Activated T-cell treated with anti-CD3 and anti-CD28 coated beads, Interleukin-2, amount 50 U/mL, for 72 hours (primary cell): ENCODE data around the gene CPVL. TPM values are rescaled to one million over a fixed set of nuclear protein-coding genes. Genes with fewer than 3 reads are reported as not detected.

Experiments
- ATAC-seq, 2 donors: fragments of 150-1000 bp; cut with Tn5 transposase; replicated peaks in 1 of 2; 2 replicates each; pipeline ENCODE4 v1.10.0; 2021; ENCODE audit warnings: moderate library complexity in 2 of 2, mild to moderate bottlenecking in 1 of 2
- DNase-seq, 2 donors: peaks; one replicate each; pipeline ENCODE4 v3.0.0; 2021 to 2022; ENCODE audit warnings: mixed read lengths in 1 of 2
- H3K27ac Mint-ChIP-seq: one replicate; pipeline ENCODE4 v1.8.0; 2022; ENCODE audit warnings: mild to moderate bottlenecking, moderate library complexity, mixed read lengths
- H3K27me3 Mint-ChIP-seq: one replicate; pipeline ENCODE4 v1.8.0; 2022; ENCODE audit warnings: low read depth, mixed read lengths
- H3K36me3 Mint-ChIP-seq, 2 donors: one replicate each; pipeline ENCODE4 v1.8.0; 2022; ENCODE audit warnings: mixed read lengths in 2 of 2, mild to moderate bottlenecking in 1 of 2; ENCODE audit not compliant: insufficient read depth in 2 of 2
- H3K4me1 Mint-ChIP-seq: one replicate; pipeline ENCODE4 v1.8.0; 2022; ENCODE audit warnings: low read depth, mixed read lengths
- H3K4me3 Mint-ChIP-seq, 2 donors: one replicate each; pipeline ENCODE4 v1.8.0; 2022; ENCODE audit warnings: mild to moderate bottlenecking in 2 of 2, mixed read lengths in 2 of 2, moderate library complexity in 2 of 2
- H3K9me3 Mint-ChIP-seq, 2 donors: one replicate each; pipeline ENCODE4 v1.8.0; 2022; ENCODE audit warnings: mixed read lengths in 2 of 2
- total RNA-seq, 2 donors: library from RNA; stranded (reverse); gene quantifications; one replicate each; pipeline ENCODE4 v1.2.3, GENCODE V29; 2022

Gene CPVL
- total RNA-seq, 2 donors from 2014 or later, result 0.51 TPM; not detected in 1

DNA sequence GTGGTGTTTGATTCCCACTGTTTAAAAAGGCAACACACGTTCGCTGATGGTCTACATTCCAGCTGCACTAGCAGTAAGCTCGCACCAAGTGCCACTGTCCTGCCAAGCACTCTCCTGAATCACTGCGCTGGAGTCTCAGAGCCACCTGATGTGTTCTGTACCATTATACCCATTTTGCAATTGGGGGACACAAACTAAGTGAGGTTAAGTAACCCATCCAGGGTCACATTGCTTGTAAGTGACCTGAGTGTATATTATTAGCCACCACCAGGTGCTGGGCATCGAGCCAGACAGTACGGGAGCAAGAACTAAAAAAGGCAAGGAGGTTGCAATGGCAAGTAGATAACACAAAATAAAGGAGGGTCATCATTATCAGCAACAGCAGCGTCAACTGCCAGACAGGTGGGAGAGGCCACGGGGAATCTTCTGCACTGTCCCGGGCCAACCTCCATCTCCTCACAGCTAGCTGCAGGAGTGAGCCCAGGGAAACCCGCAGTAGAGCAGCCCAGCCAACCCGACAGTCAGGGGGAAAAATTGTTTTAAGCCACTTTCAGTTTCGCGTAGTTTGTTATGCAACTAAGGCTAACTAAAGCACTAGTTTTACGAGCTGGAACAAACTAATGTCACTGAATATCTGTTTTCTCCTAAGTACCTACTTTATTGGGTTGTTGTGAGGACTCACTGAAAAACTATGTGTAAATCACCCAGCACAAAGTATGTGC lies 712 bp upstream of the CPVL start:
- H3K36me3 Mint-ChIP-seq, result no peaks in the 10 kb centered on the region
- peaks cover 5% of the 10 kb centered on the region for H3K4me1 Mint-ChIP-seq
- peaks cover 41% of the 10 kb centered on the region for H3K27me3 Mint-ChIP-seq
- H3K4me3 Mint-ChIP-seq, result peak overlapping the region; percentile 45 to 66
- ATAC-seq, result no peak
- no peaks in the 10 kb centered on the region for H3K9me3 Mint-ChIP-seq
- DNase-seq, result no peak
- H3K27ac Mint-ChIP-seq, result no peak overlapping the region

DNA sequence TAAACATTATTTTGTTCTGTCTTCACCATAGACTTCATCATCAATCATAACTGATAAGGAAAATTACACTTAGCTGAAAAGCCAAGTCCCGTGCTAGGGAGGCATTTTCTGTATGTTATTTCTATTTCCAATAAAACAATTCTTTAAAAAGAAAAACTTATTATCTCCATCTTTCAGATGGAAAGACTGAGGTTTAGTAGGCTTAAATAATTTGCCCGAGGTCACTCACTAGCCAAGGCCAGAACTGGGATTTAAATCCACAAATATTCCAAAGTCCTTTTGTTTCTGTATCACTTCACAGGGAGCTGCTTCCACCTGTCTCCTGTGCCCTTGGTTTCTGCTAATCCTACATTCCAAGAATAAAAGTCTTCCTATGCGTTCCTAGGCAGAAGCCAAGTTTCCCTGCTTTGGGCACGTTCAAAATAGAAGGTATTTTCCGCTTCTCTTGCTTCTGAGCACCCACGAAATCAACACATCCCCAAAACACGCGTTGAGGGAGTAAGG lies 732 bp downstream of the CPVL start:
- ATAC-seq (no peak), DNase-seq (no peak)
- Mint-ChIP-seq H3K4me1 (peaks cover 5% of the 10 kb centered on the region), H3K9me3 (no peaks in the 10 kb centered on the region), H3K36me3 (no peaks in the 10 kb centered on the region), H3K27ac (no peak overlapping the region), H3K27me3 (peaks cover 43% of the 10 kb centered on the region), H3K4me3 (peak overlapping the region in 1 of 2 donors; percentile 66)

- no peaks in the 10 kb centered on the region for H3K9me3 Mint-ChIP-seq
Measured at GRCh38 chr7:29143751-29144150, 2.6 kb downstream of the CPVL start.

DNA sequence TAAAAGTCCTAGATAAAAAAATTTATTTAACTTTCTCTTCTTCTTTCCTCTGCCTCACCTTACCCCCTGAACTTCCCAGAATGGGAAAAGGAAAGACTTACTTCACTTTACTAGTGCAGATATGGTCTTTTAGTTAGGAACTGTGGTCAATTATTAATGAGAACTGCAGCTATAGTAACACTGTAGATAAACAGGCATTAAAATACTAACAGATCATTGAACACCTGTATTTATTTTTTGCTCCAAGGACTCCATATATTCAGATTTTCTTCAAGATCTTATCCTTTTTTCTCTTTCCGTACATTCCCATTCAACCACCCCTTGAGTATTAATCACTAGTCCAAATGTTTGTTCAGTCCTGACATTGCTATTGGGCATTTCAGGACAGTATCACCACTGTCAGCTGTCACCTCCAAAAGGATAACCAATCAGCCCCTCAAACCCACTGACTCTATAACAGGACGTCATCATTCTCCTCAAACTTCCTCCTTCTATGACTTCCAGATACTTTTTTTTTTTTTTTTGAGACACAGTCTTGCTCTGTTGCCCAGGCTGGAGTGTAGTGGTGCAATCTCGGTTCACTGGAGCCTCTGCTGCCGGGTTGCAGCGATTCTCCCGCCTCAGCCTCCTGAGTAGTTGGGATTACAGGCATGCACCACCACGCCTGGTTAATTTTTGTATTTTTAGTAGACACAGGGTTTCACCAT lies 4.2 kb downstream of the CPVL start:
- Mint-ChIP-seq H3K27ac (no peak overlapping the region), H3K27me3 (peaks cover 31% of the 10 kb centered on the region), H3K4me1 (peaks cover 5% of the 10 kb centered on the region), H3K36me3 (no peaks in the 10 kb centered on the region), H3K9me3 (no peaks in the 10 kb centered on the region), H3K4me3 (no peak overlapping the region)
- ATAC-seq (no peak), DNase-seq (no peak)

More at GRCh38 chr7:29143751-29144150, 2.6 kb downstream of the CPVL start:
- Mint-ChIP-seq H3K36me3 (no peaks in the 10 kb centered on the region), H3K27ac (no peak overlapping the region), H3K27me3 (peaks cover 39% of the 10 kb centered on the region), H3K4me3 (no peak overlapping the region), H3K4me1 (peaks cover 5% of the 10 kb centered on the region)
- ATAC-seq (peak; percentile 34 to 58), DNase-seq (no peak)

DNA sequence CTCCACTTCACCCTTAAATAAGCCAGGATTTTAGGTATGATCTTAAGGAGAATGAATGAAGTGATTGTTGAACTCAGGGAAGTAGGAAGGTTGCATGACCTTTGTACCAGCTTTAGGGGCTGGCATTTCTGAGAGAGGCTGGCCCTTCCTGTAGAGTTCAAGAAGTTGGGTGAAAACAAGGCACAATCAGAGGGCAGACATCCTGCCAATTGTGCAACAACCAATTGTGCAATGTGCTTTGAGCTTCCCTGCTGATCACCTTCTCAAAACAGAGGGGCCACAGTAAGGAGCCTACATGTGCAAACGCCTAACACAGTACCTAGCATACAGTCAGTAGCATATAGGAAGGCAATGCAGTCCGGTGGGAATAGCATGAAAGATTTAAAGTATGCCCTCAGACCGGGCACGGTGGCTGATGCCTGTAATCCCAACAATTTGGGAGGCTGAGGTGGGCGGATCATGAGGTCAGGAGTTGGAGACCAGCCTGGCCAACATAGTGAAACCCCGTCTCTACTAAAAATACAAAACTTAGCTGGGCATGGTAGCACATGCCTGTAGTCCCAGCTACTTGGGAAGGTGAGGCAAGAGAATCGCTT lies 5.4 kb downstream of the CPVL start:
- H3K36me3 Mint-ChIP-seq, result no peaks in the 10 kb centered on the region
- DNase-seq (no peak), ATAC-seq (no peak)
- H3K9me3 Mint-ChIP-seq, result no peaks in the 10 kb centered on the region
- H3K4me3 Mint-ChIP-seq, result no peak overlapping the region
- peaks cover 19% of the 10 kb centered on the region for H3K27me3 Mint-ChIP-seq
- H3K27ac Mint-ChIP-seq, result no peak overlapping the region
- H3K4me1 Mint-ChIP-seq, result no peaks in the 10 kb centered on the region

DNA sequence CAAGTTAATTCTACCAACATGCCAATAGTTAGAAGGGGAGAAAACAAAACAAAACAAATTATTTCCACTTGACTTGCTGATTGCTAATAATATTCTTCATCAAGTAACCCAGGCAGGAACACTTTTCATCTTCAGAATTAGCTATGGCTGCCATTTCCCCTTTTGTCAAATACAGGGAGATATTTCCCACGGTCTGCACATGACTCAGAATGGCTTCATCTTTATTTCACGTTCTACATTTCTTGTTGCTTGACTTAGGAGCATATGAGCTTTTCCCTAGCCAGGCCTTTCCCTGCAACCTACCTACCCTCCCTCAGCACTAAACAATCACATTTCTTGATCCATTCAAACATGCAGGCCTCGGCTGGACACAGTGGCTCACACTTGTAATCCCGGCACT lies 6.5 kb downstream of the CPVL start:
- Mint-ChIP-seq H3K4me3 (no peak overlapping the region), H3K27me3 (peaks cover 15% of the 10 kb centered on the region), H3K4me1 (no peaks in the 10 kb centered on the region), H3K27ac (no peak overlapping the region), H3K9me3 (peaks cover 0 to 2% of the 10 kb centered on the region in 2 donors), H3K36me3 (no peaks in the 10 kb centered on the region)
- no peak for ATAC-seq
- DNase-seq, result no peak

DNA sequence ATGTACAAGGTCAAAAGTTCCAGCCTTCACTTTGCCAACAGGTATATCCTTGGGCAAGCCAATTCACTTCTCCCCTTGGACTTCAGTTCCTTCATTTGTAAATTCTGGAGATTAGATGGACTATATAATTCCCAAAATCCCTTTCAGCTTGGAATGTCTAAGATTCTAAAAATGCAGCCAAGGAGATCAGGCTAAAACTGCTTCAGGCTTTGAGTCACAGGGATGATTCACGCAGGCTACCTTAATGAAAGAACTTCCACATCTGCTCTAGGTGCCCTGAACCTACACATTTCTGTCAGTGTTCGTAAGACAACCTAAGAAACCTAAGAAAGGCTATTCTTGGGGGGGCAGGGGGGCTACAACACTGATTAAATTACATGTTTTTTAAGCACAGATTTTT lies 7.1 kb downstream of the CPVL start:
- ATAC-seq (no peak), DNase-seq (no peak)
- peaks cover 15% of the 10 kb centered on the region for H3K27me3 Mint-ChIP-seq
- H3K27ac Mint-ChIP-seq, result no peak overlapping the region
- H3K9me3 Mint-ChIP-seq, result peaks cover 0 to 2% of the 10 kb centered on the region in 2 donors
- no peaks in the 10 kb centered on the region for H3K4me1 Mint-ChIP-seq
- H3K36me3 Mint-ChIP-seq, result no peaks in the 10 kb centered on the region
- no peak overlapping the region for H3K4me3 Mint-ChIP-seq

- DNase-seq, result no peak
- ATAC-seq, result no peak
- Mint-ChIP-seq H3K36me3 (no peaks in the 10 kb centered on the region), H3K4me1 (no peaks in the 10 kb centered on the region), H3K9me3 (peaks cover 0 to 2% of the 10 kb centered on the region in 2 donors), H3K27me3 (peaks cover 19% of the 10 kb centered on the region), H3K27ac (no peak overlapping the region), H3K4me3 (no peak overlapping the region)
Measured at GRCh38 chr7:29138588-29138987, 7.7 kb downstream of the CPVL start.

- H3K27ac Mint-ChIP-seq, result peak overlapping the region; percentile 36
- peaks cover 8% of the 10 kb centered on the region for H3K27me3 Mint-ChIP-seq
- H3K4me3 Mint-ChIP-seq, result no peak overlapping the region
- H3K9me3 Mint-ChIP-seq, result peaks cover 0 to 2% of the 10 kb centered on the region in 2 donors
- H3K4me1 Mint-ChIP-seq, result no peaks in the 10 kb centered on the region
- DNase-seq, result no peak
- no peak for ATAC-seq
- H3K36me3 Mint-ChIP-seq, result no peaks in the 10 kb centered on the region
Measured at GRCh38 chr7:29135846-29136245, 10.5 kb downstream of the CPVL start.

DNA sequence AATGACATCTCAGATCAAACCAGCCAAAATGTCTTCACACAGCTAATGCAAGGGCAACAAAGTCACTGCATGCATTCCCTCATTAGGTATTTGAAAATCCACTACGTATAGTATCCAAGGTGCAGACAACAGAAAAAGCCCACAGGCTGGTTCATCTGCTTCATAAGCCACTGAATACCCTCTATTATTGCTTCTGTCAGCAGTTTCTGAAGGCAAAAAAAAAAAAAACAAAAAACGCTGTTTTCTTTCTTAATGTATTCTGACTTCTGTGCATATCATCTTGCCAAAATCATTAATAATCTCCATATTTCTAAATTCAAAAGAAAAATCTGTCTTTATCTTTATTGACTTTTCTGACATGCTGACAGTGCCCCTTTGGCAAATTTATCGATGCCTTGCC lies 13.4 kb downstream of the CPVL start:
- Mint-ChIP-seq H3K4me3 (no peak overlapping the region), H3K27me3 (peaks cover 14% of the 10 kb centered on the region), H3K27ac (no peak overlapping the region), H3K4me1 (no peaks in the 10 kb centered on the region), H3K36me3 (no peaks in the 10 kb centered on the region), H3K9me3 (peaks cover 0 to 2% of the 10 kb centered on the region in 2 donors)
- ATAC-seq (no peak), DNase-seq (no peak)

- H3K27ac Mint-ChIP-seq, result no peak overlapping the region
- H3K36me3 Mint-ChIP-seq, result no peaks in the 10 kb centered on the region
- no peak for ATAC-seq
- H3K27me3 Mint-ChIP-seq, result peaks cover 14% of the 10 kb centered on the region
- H3K4me3 Mint-ChIP-seq, result no peak overlapping the region
- peaks cover 0 to 2% of the 10 kb centered on the region in 2 donors for H3K9me3 Mint-ChIP-seq
- no peaks in the 10 kb centered on the region for H3K4me1 Mint-ChIP-seq
- no peak for DNase-seq
Measured at GRCh38 chr7:29131678-29132077, 14.7 kb downstream of the CPVL start.

DNA sequence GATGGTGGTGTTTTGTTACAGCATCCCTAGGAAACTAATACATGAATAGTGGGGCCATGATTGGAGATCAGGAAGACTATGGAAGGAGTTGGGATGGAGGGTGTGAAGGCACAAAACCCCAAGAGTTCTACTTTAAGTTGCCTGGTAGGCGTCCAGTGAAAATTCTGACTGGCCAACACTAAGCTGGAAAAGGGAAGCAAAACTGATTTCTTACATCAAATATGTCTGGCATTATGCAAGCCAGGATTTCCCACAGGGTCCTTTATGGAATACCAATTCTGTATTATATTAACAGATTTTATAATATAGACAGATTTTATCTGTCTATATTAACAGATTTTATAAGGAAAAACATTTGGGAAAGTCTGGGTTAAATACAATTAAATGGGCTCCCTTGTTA lies 16.2 kb downstream of the CPVL start:
- DNase-seq (no peak), ATAC-seq (no peak)
- Mint-ChIP-seq H3K27me3 (peaks cover 14% of the 10 kb centered on the region), H3K27ac (no peak overlapping the region), H3K4me3 (no peak overlapping the region), H3K36me3 (no peaks in the 10 kb centered on the region), H3K9me3 (no peaks in the 10 kb centered on the region), H3K4me1 (no peaks in the 10 kb centered on the region)

DNA sequence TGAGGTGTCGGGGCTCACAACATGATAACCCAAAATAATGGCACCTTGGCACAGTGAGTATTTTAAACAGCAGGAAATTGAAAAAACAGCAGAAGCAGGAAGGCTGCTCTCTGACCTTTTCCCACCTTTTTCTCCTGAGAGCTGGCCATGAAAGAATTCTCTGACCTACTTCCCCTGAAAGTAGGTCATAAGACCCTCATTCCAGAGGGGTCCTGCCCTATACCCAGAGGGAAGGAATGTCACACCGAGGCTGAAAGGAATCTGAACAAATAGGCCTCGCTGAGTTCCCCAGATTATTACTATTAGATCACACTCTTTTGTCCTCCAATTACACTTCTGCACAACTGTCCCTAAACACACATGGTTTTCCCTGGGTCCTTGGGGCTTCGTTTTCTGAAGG lies 18.8 kb downstream of the CPVL start:
- no peaks in the 10 kb centered on the region for H3K4me1 Mint-ChIP-seq
- no peaks in the 10 kb centered on the region for H3K36me3 Mint-ChIP-seq
- peaks cover 6% of the 10 kb centered on the region for H3K27me3 Mint-ChIP-seq
- no peak overlapping the region for H3K27ac Mint-ChIP-seq
- DNase-seq (no peak), ATAC-seq (no peak)
- no peak overlapping the region for H3K4me3 Mint-ChIP-seq
- no peaks in the 10 kb centered on the region for H3K9me3 Mint-ChIP-seq
